HG03521 (cell line): ENCODE data around the gene PHC2.

Experiments
- ATAC-seq: cut with Tn5 transposase; IDR thresholded peaks from one replicate; pipeline ENCODE4 v1.9.1; 2021; ENCODE audit warnings: mild to moderate bottlenecking, moderate library complexity; ENCODE audit not compliant: unreplicated experiment

Gene PHC2

DNA sequence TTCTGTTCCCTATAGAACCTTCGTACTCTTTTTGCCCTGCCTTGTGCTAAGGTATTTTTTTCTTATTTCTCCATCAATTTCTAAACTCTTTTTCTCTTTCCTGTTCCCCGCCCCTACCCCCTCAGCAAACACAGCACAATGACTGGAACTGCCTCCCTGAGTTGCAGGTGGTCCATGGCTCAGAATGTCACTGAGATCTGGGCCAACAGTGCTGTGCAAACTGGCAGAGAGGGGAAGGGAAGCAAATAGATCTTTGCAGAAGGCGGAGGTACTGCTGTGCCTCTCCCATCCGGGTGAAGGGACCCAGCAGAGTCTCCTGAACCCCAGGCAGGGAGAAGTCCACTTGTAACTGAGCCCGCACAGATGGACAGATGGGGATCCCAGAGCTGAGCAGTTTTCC lies 77.4 kb downstream of the PHC2 start:
- no peak for ATAC-seq

DNA sequence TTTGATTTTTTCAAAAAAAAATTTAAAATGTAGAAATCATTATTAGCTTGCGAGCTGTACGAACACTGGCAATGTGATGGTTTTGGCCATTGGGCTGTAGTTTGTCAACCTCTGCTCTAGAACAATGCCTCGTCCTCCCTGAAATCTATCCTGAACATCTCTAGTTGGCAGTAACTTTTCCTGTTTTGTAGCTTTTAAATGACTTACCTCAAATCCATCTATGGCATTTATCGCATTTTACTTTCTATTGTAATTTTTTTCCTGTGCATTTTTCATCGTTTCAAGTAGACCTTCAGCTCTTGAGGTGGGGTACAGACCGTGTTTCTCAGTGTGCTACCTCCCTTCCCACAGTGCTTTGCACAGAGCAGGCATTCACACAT lies 79.6 kb downstream of the PHC2 start:
- no peak for ATAC-seq

DNA sequence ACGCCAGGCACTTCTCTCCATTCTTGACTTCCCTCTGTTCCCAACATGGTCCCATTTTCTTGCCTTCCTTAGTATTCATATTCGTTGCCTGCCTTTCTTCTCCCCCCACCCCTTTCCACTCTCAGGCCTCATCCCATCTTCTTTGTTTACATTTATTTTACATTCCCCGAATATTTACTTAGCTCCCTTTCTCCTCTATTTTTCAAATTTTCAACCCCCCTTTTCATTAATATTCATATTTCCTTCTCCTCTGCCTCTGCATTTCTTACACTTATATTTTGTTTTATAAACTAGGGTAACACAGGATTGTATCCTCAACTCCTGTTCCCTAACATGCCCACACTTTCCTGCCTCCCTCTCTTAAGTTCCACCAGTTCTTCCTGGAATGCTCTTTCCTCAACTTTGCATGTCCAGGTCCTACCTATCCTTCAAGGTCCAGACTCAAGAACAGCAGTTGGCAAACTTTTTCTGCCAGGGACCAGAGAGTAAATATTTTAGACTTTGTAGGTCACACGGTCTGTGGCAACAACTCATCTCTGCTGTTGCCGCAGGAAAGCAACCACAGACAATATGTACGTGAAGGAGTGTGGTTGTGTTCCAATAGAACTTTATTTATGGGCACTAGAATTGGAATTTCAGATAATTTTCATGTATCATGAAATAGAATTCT lies 80.1 kb downstream of the PHC2 start:
- no peak for ATAC-seq

DNA sequence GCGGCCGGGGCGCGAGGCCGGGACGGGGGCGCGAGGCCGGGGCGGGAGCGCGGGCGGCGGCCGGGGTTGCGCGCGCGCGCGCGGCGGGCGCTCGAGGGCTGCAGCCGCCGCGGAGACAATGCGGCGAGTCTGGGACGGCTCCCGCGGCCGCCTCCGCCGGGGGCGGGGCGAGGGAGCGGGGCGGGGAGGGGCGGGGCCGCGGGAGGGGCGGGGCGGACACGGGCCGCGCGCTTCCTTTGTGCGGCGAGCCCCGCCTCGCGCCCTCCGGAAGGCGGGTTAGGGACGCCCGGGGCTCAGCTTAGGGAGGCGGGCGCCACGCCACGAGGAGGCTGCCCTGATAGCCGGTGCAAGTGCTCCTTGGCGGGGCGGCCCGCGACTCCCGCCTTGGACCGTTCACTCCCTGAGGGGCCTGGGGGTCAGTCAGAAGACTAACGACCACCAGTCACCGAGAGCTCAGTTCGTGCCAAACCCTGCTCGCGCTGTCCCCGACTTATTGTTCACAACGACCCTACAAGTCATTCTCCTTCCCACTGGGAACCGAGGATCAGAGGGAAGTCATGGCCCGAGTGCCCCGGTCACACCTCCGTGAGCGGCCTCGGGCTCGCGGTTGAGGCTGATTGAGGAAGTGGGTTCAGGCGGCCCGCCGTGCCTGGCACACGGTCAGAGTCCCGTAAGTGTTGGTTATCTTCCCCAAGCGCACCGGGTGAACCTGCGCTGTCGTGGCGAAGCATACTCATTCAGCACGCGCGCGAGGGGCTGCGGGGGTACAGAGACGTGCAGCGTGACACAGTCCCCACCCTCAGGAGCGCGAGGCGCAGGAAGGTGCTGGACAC lies 80.9 kb downstream of the PHC2 start:
- peak; percentile 80 for ATAC-seq

DNA sequence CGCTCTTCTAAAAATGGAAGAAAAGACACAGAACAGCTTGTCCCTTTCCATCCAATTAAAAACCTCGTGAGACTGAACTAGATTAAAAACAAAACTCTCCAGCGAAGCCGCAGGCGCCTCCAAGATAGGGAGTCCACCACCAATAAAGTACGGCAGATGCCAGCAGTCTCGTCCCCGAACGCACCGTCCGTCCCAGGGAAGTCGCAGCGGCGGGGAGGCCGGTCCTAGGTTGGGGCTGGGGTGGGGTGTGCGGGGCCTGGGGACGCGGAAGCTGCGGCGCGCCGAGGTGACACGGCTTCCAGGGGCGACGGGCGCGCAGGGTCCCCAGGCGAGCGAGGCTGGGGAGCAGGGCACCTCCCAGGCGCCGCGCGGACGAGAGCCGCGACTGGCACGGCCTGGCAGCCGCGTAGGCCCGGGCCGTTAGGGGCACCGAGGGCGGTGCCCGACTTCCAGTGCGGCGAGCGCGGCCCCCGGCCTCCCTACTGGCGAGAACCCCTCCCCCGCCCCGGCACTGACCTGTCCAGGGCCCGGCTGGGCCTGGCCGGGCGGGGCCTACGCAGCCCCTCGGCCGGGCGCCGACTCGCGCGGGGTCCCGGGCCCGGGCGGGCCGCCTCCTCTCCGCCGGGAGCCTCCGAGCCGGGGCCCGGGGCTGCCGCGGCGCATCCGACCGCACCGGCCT lies 81.7 kb downstream of the PHC2 start:
- ATAC-seq = peak; percentile 25

DNA sequence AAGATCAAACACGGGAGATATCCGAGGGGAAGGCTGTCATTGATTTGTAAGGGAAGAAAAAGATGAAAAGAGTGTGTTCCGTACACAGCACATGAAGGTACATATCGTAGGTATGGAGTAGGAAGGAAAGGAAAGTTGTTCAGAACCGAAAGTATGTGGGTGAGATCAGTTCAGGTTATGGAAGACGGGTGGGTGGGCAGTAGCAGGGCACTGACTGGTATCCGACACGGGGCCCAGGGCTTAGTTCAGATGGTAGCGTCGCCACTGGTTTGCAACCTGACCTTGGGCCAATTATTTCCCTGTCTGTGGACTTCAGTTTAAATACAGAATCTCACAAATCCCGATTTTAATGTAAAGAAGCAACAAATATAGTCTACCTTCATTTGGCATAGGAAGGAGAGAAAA lies 82.2 kb downstream of the PHC2 start:
- ATAC-seq = no peak

DNA sequence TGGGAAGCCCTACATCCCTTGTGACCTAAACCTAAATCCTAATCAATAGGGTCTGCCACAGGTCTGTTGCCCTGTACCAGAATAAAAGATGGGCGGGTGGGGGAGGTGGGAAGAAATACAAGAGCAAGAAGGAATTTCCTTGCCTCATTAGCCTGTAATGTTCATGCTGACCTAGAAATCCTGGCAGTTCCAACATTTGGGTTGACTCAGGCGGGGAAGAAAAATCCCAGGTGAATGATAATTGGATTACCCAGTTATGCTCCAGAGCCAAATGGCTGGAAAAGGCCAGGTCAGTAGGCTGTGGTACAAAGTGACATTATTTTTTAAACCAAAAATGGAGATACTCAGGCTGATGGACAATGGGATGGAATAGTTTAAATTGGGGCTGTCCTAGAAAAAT lies 82.7 kb downstream of the PHC2 start:
- no peak for ATAC-seq

DNA sequence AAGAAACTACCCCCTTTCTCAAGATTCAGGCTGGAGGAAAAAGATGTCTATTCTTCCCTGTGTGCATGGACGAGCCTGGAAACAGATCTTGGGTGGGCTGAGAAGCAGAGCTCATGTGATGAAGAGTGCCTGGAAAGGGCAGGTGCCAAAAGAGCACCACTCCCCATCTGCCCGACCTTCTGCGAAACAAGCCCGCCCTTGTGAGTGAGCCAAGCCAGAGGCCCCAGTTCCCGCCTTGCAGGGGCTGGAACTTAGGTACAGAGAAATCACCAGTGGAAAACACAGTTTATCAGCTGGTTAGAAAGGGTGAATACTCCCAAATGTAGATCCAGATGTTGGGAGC lies 83.3 kb downstream of the PHC2 start:
- no peak for ATAC-seq

DNA sequence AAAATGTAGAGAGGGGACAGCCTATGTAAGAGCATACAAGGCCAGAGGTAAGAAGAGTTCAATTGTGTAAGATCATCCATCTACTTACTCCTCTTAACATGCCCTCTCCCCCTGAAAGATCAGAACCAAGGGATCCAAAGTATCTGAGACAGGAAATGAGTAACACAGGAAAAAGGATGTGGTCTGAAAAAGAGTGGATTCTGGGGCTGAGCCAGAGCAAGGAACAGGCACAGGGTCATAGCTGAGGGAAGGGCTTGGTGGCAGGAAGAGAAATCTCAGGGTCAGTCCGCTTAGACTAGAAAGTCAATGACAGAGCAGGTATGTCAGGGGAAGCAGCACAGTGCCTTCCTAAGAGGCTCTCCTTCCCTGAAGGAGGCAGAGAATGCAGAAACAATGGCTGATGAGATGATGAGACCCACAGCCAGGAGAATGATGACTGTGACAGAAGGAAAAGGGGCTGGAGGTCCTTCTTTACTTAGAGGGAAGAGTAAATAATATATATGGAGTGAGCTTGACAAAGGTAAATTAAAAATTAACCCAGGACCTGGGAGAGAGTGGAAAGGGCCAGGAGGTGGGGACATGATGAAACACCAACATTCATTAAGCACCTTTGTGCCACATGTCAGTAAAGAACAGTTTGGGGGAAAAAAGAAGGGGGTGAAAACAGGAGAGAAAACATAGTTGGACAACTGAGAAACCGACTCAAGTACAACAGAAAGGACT lies 83.8 kb downstream of the PHC2 start:
- no peak for ATAC-seq

DNA sequence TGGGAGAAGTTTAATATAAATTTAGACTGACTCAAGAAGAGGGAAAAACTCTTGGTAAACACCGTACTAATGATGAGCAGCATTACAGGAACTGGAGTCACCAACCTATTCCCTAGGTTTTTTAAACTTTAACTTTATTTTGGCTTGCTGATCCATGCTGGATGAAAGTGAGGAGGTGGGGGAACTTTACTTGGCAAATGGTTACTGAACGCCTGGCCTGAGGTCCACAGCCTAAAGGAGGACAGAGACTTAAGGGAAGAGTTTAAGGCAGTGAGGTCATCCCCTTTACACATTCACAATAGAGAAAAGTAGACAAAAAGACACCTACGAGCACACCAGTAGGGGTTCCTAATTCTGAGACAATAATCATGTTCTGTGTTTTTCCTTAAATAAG lies 84.4 kb downstream of the PHC2 start:
- no peak for ATAC-seq

DNA sequence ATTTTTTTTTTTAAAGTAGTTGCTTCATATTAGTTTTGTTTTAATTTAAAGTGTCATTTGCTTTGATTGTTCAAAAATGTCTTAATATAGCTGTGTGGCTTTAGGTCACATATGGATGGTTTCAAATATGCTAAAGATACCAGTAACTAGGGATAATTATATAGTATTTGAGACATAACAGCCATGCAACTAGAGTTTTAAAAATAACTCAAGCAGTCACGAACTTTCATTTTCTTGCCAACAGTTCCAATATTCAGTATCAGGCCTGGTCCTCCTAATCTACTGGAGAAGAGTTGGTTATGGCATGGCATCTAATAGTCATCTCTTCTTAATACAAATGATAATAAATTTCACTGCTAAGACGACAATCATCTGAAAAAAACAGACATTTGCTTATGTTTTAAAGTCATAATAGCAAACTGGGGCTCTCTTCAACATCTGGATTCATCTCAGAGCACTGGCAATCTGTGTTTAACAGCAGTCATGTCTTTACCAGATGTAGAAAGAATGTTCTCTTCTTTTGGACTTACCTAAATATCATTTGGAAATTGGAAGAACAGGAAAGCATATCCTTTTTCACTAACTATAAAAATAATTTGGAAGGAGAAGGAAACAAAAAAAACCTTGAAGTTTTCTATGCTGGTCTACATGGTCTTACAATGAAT lies 85.9 kb downstream of the PHC2 start:
- no peak for ATAC-seq

DNA sequence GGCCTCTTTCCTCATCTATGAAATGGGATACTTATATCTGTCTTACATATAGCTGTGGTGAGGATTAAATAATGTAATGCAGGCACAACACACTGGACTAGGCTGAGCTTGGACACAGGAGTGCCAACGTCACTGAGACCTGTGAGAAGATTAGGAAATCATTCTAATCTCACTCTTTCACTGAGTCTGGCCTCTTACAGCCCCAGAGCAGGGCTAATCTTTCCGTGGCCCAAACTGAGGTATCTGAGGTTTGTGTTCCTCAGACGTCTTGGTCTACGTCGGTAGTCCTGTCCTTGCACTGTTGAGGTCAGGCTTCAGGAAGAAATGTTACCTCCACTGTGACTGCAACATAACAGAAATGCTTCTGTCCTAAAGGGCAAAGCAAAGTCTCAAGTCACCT lies 87.4 kb downstream of the PHC2 start:
- ATAC-seq = no peak

DNA sequence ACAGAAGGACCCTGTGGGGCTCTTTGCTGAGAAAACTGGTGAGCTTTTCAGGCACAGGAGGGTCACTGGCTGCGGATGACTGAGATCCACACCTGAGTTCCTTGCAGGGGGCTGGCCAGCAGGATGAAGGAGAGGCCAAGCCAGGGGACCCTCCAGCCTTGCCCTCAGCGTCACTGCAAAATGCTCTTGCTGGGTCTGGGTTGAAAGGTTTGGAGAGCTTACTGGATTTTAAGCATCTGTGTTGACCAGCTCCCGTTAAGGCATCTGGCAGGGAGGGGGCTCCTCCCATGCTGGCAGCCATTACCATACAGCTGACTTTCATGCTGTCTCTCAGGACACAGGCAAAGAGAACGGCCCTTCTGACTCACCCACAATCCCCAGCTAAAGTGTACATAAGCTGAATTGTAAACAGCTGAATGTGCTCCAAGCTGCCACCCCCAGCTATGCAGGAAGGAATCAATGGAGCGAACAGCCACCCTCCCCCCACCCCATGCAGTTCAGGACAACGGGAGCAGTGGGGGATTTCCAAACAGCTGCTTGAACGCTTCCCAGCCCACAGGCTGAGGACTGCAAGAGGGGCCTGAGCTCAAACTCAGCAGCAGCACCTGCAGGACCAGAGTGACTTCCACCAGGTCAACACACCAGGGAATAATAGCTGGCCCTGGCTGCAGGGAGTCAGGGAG lies 88.7 kb downstream of the PHC2 start:
- ATAC-seq = no peak

DNA sequence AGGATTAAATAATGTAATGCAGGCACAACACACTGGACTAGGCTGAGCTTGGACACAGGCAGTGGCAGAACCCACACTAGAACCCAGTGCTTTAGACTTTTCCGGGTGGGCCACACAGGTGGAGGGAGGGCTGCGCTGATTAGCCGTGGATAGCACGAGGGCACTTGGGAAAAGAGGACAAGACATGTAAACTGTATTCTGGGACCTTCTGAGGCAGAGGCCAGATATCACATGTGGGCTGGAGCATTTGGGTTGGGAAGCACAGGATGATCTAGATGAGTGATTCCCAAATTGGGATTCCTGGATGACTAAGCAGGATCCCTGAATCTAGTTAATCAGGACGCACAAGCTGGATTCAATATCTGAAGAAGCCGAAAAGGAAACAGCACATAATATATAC lies 89.7 kb downstream of the PHC2 start:
- ATAC-seq = no peak

DNA sequence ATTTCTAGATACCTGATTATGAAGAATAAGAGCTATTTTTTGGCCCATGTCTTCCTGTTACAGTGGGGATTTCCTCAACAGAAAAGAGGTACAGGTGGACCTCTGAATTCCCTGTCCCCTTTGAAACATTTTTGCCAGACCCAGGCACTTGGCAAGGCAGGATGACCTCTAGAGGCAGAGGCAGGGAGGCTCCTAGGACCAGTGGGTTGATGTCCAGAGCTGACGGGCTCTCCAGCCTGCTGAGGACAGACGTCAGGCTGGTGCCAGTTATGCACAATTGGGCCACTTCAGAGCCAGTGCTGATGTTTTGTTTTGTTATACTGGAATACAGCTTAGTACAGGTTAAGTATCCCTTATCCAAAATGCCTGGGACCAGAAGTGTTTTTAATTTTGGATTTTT lies 91.5 kb downstream of the PHC2 start:
- no peak for ATAC-seq

DNA sequence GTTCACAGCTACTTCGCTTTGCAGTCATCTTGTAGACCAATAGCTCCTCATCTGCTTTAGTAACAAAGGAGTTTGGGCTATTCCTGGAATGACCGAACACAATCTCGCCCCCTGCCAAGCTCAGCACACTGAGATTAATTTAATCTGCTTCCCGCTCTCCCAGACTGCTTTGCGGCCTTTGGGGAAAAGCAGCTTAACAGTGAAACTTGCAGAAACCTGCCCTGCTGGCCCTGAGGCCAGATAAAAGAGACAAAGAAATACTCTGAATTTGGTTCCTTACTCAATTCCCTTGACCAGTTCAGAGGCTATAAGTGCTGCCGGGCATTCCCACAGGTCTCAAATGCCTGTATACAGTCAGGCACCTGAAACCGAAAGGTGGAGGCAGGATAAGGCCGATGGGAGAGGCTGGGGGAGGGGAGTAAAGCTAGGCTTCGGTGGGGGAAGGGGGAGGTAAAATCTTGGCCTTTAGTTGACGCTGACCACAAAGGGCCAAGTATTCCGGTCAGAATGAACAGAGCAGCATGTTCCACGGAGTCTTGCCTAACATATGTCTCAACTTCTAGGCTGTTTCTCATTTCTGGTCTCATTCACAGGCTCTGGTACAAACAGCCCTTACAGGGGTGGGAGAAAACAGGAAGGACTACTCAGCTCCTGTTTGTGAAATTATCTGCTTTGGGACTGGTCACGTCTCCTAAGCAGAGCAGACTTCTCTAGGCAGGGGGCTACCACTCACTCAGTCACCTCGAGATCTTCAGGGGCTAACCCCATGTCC lies 92.3 kb downstream of the PHC2 start:
- no peak for ATAC-seq

DNA sequence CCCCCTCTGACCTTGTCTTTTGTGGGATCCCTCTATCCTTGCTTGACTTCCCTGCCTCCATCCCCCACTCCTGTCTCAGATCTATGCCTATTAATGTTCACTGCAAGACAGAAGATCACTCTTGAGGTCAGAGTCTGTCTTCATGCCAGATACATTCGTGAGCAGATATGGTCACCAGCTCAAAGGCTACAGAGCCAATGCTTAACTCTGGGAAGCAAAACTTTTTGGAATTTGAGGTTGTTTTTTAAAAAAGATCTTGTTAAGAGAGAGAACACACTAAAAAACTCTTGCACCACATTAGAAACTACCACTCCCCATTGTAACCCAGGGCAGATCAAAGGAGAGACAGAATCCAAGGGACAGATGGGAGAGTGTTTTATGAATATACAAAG lies 92.9 kb downstream of the PHC2 start:
- no peak for ATAC-seq

DNA sequence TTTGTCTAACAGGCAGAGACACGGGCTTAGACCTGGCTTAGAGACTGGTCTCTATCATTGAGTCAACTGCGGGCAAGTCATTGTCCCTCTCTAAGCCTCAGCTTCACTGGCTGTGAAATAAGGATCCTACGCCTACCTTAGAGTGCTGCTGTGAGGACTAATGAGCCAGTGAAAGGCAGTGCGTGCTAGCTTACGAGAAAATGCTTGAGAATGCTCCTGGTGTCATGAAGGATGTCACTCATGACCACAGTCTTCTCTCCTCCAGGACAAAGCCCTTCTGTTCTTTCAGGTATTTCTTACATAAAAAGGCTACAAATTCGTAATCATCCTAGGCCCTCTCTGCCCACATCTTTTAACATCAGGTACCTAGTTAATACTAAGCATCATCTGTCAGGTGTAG lies 93.5 kb downstream of the PHC2 start:
- ATAC-seq = no peak

DNA sequence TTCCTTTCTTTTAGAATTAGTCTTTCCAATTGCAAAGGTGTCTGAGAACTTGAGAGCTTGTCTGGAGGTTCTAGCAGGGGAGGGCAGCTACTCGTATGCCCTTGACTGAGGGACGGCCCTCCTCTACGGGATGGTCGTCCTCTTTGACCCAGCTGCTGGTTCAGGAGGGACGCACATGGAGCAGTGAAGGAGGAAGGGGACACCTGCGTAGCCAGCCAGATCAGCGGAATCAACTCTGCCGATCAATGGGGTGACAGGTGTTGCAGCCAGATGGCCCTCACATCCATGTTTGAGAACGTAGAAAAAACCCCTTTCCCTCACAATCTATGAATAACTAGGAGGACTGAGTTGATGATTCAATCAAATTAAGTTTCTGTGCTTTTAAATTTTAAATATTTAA lies 94.3 kb downstream of the PHC2 start:
- no peak for ATAC-seq

DNA sequence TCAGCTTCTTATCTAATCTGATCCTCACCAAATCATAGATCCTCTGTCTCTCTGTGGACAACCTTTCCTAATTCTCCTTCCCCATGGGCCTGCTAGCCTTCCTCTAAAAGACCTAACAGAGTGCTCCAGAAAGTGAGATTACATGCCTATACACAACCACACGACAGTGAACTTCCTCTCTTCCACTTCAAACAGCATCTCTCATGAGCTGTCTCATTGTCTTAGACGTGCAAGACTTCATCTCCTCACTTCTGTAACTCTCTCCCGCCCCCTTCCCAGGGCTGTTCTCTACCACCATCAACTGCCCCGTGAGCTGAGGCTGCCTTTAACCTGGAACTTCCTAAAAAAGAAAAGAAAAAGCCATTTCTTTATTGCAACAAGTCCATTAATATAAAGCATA lies 95.9 kb downstream of the PHC2 start:
- ATAC-seq = no peak
